ENCODE results near the gene FGF1. TPM values are rescaled to one million over a fixed set of nuclear protein-coding genes. Genes with fewer than 3 reads are reported as not detected.

FGF1 gene
- total RNA-seq = 0.08 TPM in 1 of 2 replicates, not detected in the other

- no peaks in the 10 kb centered on the region for H3K4me1 Mint-ChIP-seq (ENCODE audit: low read depth)
- H3K4me3 Mint-ChIP-seq = no peak within 1 kb of the TSS
- intact Hi-C loops (cut with micrococcal nuclease) = no loop called here
Observed at GRCh38 chr5:142685418-142686209, at the start of gene FGF1. FGF1 (minus strand) TSS chr5:142686090; CDS start chr5:142614127, 71,963 bp downstream.

DNA sequence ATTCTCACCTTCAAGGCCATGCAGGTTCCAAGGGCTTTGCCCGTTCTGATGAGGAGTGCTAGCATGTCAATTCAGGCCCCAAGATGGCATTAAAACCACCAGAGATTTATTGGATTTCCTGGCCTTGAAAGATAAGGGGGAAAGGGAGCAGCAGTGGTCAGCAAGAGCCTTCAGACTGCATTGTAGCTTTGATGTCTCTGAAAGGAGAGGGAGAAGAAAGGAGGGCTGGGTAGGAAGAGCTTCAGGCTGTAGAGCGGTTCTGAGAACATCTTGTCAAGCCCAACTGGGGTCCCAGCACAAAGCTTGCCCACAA, 41.8 kb upstream of the FGF1 start:
- Mint-ChIP-seq H3K4me1 (ENCODE audit: low read depth) (no peaks in the 10 kb centered on the region), H3K4me3 (no peak overlapping the region), H3K36me3 (ENCODE audit: low read depth) (no peaks in the 10 kb centered on the region), H3K27me3 (ENCODE audit: insufficient read depth) (no peaks in the 10 kb centered on the region), H3K27ac (no peak overlapping the region), H3K9me3 (no peaks in the 10 kb centered on the region)
- intact Hi-C loops (cut with micrococcal nuclease) = no loop called here
- no peak for DNase-seq (ENCODE audit: low spot score)

More at GRCh38 chr5:142685418-142686209, at the start of gene FGF1:
- Mint-ChIP-seq H3K9me3 (no peaks in the 10 kb centered on the region), H3K27me3 (ENCODE audit: insufficient read depth) (peaks cover 12% of the 10 kb centered on the region), H3K27ac (no peak within 1 kb of the TSS), H3K36me3 (ENCODE audit: low read depth) (no peaks in the 10 kb centered on the region)
- no peak for DNase-seq (ENCODE audit: low spot score)

- H3K4me1 Mint-ChIP-seq (ENCODE audit: low read depth) = no peaks in the 10 kb centered on the region
- intact Hi-C loops (cut with micrococcal nuclease) = no loop called here
- DNase-seq (ENCODE audit: low spot score) = no peak
- H3K4me3 Mint-ChIP-seq = no peak overlapping the region
- no peaks in the 10 kb centered on the region for H3K36me3 Mint-ChIP-seq (ENCODE audit: low read depth)
- no peak overlapping the region for H3K27ac Mint-ChIP-seq
- H3K9me3 Mint-ChIP-seq = no peaks in the 10 kb centered on the region
- no peaks in the 10 kb centered on the region for H3K27me3 Mint-ChIP-seq (ENCODE audit: insufficient read depth)
Observed at GRCh38 chr5:142726188-142726731, 40.4 kb upstream of the FGF1 start.

DNA sequence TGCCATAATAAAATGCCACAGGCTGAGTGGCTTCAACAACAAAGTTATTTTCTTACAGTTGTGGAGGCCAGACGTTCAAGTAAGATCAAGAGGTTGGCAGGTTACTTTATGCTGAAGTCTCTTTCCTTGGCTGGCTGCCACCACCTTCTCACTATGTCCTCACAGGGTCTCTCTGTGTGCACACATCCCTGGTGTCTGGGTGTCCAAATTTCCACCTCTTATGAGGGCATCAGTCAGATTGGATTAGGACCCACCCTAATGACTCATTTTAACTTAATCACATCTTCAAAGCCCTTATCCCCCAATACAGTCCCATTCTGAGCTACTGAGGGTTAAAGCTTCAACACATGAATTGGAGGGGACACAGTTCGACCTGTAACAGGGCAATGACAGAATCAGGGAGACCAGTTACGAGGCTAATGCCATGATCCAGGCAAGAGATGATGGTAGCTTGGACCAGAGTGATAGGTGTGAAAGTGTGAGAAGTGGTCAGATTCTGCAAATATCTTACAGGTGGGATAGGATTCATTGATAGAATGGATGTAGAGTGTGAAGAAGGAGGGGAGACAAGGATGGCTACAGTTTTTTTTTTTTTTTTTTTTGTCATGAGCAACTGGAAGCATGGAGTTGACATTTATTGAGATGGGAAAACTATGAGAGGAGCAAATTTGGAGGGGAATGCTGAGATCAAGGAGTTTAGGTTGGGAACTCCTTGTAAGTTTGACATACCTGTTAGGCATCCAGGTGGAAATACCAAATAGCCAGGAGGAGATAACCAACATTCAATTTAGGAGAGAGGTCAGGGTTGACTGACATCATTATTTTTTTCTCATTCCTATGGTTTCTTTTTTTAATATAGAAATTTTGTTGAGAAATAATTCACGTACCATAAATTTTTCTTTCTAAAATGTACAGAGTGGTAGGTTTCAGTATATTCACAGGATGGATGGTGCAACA, 39.6 kb upstream of the FGF1 start:
- Mint-ChIP-seq H3K9me3 (no peaks in the 10 kb centered on the region), H3K36me3 (ENCODE audit: low read depth) (no peaks in the 10 kb centered on the region), H3K4me3 (no peak overlapping the region), H3K27me3 (ENCODE audit: insufficient read depth) (no peaks in the 10 kb centered on the region), H3K27ac (no peak overlapping the region), H3K4me1 (ENCODE audit: low read depth) (no peaks in the 10 kb centered on the region)
- intact Hi-C loops (cut with micrococcal nuclease) = no loop called here
- DNase-seq (ENCODE audit: low spot score) = no peak

GRCh38 chr5:142724821-142725220, 38.9 kb upstream of the FGF1 start:
- Mint-ChIP-seq H3K27me3 (ENCODE audit: insufficient read depth) (peaks cover 2% of the 10 kb centered on the region), H3K9me3 (no peaks in the 10 kb centered on the region), H3K27ac (no peak overlapping the region), H3K4me1 (ENCODE audit: low read depth) (no peaks in the 10 kb centered on the region), H3K36me3 (ENCODE audit: low read depth) (no peaks in the 10 kb centered on the region), H3K4me3 (no peak overlapping the region)
- no peak for DNase-seq (ENCODE audit: low spot score)
- intact Hi-C loops (cut with micrococcal nuclease) = no loop called here

GRCh38 chr5:142722896-142723295, 37.0 kb upstream of the FGF1 start:
- no peak overlapping the region for H3K27ac Mint-ChIP-seq
- no peaks in the 10 kb centered on the region for H3K36me3 Mint-ChIP-seq (ENCODE audit: low read depth)
- intact Hi-C loops (cut with micrococcal nuclease) = no loop called here
- no peaks in the 10 kb centered on the region for H3K4me1 Mint-ChIP-seq (ENCODE audit: low read depth)
- DNase-seq (ENCODE audit: low spot score) = no peak
- H3K9me3 Mint-ChIP-seq = no peaks in the 10 kb centered on the region
- H3K27me3 Mint-ChIP-seq (ENCODE audit: insufficient read depth) = peaks cover 11% of the 10 kb centered on the region
- H3K4me3 Mint-ChIP-seq = no peak overlapping the region

DNA sequence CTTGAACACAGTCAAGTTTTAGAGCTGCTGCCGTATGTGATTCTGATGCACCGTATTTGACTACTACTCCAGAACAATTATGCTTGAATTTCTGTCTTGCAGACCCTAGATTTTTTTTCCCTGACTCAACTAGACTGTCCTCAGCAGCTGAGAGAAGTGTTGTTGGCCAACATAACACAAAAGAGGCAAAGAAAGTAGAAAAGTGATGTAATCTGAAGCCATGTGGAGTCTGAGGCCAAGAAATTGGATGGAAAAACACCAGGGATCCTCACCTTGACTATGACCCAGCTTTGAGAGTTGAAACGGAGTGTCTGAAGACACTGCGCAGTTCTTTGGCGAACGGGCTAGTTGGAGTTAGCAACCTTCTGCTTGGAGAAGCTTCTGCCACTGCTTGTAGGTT, 36.3 kb upstream of the FGF1 start:
- Mint-ChIP-seq H3K9me3 (no peaks in the 10 kb centered on the region), H3K4me3 (no peak overlapping the region), H3K36me3 (ENCODE audit: low read depth) (no peaks in the 10 kb centered on the region), H3K4me1 (ENCODE audit: low read depth) (no peaks in the 10 kb centered on the region), H3K27ac (no peak overlapping the region), H3K27me3 (ENCODE audit: insufficient read depth) (peaks cover 11% of the 10 kb centered on the region)
- DNase-seq (ENCODE audit: low spot score) = no peak
- intact Hi-C loops (cut with micrococcal nuclease) = no loop called here

DNA sequence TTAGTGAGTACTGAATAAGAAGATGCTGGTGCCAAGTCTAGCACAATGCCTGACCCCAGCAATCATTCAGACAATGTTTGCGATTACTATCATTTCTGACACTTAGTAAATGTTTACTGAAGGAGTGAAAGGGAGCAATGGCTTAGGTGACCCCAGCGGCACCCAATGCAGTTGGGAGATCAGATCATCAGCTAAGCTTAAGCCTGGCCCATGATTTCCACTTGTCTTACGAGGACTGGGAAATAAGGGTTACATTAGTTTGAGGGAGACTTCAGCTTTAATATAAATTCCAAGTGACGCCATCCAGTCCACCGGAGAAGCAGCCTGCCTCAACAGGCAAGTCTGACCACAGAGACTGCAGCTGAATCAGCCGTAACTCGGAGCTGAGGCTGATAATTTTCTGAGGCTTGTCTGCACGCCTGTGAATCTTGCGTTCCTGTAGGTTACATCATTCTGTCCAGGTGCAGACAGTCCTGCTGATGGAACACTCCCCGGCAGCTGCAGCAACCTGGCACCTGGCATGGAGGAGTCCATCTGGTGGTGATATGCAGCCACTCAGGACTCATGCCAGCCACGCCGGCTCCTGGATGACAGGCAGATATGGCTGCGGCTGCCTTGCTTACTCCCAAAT, 34.9 kb upstream of the FGF1 start:
- H3K27me3 Mint-ChIP-seq (ENCODE audit: insufficient read depth) = peaks cover 11% of the 10 kb centered on the region
- H3K36me3 Mint-ChIP-seq (ENCODE audit: low read depth) = no peaks in the 10 kb centered on the region
- H3K4me3 Mint-ChIP-seq = no peak overlapping the region
- intact Hi-C loops (cut with micrococcal nuclease) = no loop called here
- DNase-seq (ENCODE audit: low spot score) = no peak
- H3K27ac Mint-ChIP-seq = no peak overlapping the region
- H3K4me1 Mint-ChIP-seq (ENCODE audit: low read depth) = no peaks in the 10 kb centered on the region
- H3K9me3 Mint-ChIP-seq = no peaks in the 10 kb centered on the region

- DNase-seq (ENCODE audit: low spot score) = no peak
- H3K36me3 Mint-ChIP-seq (ENCODE audit: low read depth) = no peaks in the 10 kb centered on the region
- H3K4me3 Mint-ChIP-seq = no peak overlapping the region
- no peaks in the 10 kb centered on the region for H3K4me1 Mint-ChIP-seq (ENCODE audit: low read depth)
- no peaks in the 10 kb centered on the region for H3K9me3 Mint-ChIP-seq
- intact Hi-C loops (cut with micrococcal nuclease) = loop anchor here (5.0 to 10.0 kb wide), 2 partner anchors 1055 to 1247 kb away; no protein-coding TSS in a partner anchor
- no peak overlapping the region for H3K27ac Mint-ChIP-seq
- peaks cover 11% of the 10 kb centered on the region for H3K27me3 Mint-ChIP-seq (ENCODE audit: insufficient read depth)
Observed at GRCh38 chr5:142719836-142720370, 34.0 kb upstream of the FGF1 start.

GRCh38 chr5:142717582-142718215, 31.8 kb upstream of the FGF1 start:
- Mint-ChIP-seq H3K9me3 (no peaks in the 10 kb centered on the region), H3K27me3 (ENCODE audit: insufficient read depth) (peaks cover 14% of the 10 kb centered on the region), H3K4me3 (no peak overlapping the region), H3K36me3 (ENCODE audit: low read depth) (no peaks in the 10 kb centered on the region), H3K4me1 (ENCODE audit: low read depth) (peaks cover 11% of the 10 kb centered on the region), H3K27ac (no peak overlapping the region)
- intact Hi-C loops (cut with micrococcal nuclease) = loop anchor here (1.0 to 10.0 kb wide), 5 partner anchors 150 to 1250 kb away; no protein-coding TSS in a partner anchor
- no peak for DNase-seq (ENCODE audit: low spot score)

- DNase-seq (ENCODE audit: low spot score) = peak; percentile 9
- Mint-ChIP-seq H3K27ac (no peak overlapping the region), H3K27me3 (ENCODE audit: insufficient read depth) (peaks cover 14% of the 10 kb centered on the region), H3K4me1 (ENCODE audit: low read depth) (peaks cover 13% of the 10 kb centered on the region), H3K4me3 (no peak overlapping the region), H3K9me3 (peaks cover 4% of the 10 kb centered on the region), H3K36me3 (ENCODE audit: low read depth) (no peaks in the 10 kb centered on the region)
- intact Hi-C loops (cut with micrococcal nuclease) = loop anchor here (1.0 to 10.0 kb wide), 5 partner anchors 150 to 1250 kb away; no protein-coding TSS in a partner anchor
Observed at GRCh38 chr5:142716963-142717362, 31.1 kb upstream of the FGF1 start.

GRCh38 chr5:142715291-142715690, 29.4 kb upstream of the FGF1 start:
- DNase-seq (ENCODE audit: low spot score) = no peak
- Mint-ChIP-seq H3K27me3 (ENCODE audit: insufficient read depth) (peaks cover 14% of the 10 kb centered on the region), H3K36me3 (ENCODE audit: low read depth) (peaks cover 1% of the 10 kb centered on the region), H3K27ac (no peak overlapping the region), H3K4me1 (ENCODE audit: low read depth) (peaks cover 13% of the 10 kb centered on the region), H3K9me3 (peaks cover 13% of the 10 kb centered on the region), H3K4me3 (no peak overlapping the region)
- intact Hi-C loops (cut with micrococcal nuclease) = loop anchor here (5.0 to 10.0 kb wide), 2 partner anchors 1050 to 1252 kb away; no protein-coding TSS in a partner anchor

Data from activated T-helper 1 cell treated with anti-CD3 and anti-CD28 coated beads, Interleukin-12 subunit alpha, Interleukin-12 subunit beta, Interleukin-2, Interleukin-4 antibody, amounts not matched to agents 30 ng/mL and 10 ng/mL and 1 ng/mL, durations not matched to agents 14 hours and 24 hours and 36 hours (primary cell).